ENCODE measurements around the gene TLR5.

TLR5 gene

GRCh38 chr1:223126741-223127140, 16.3 kb downstream of the TLR5 start:
- DNase-seq (ENCODE audit: low spot score) = no peak
- TF ChIP-seq, protein P1, sequence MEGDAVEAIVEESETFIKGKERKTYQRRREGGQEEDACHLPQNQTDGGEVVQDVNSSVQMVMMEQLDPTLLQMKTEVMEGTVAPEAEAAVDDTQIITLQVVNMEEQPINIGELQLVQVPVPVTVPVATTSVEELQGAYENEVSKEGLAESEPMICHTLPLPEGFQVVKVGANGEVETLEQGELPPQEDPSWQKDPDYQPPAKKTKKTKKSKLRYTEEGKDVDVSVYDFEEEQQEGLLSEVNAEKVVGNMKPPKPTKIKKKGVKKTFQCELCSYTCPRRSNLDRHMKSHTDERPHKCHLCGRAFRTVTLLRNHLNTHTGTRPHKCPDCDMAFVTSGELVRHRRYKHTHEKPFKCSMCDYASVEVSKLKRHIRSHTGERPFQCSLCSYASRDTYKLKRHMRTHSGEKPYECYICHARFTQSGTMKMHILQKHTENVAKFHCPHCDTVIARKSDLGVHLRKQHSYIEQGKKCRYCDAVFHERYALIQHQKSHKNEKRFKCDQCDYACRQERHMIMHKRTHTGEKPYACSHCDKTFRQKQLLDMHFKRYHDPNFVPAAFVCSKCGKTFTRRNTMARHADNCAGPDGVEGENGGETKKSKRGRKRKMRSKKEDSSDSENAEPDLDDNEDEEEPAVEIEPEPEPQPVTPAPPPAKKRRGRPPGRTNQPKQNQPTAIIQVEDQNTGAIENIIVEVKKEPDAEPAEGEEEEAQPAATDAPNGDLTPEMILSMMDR (IDR thresholded peaks at IDR 0.05; ENCODE audit: extremely low read depth, missing control alignments) = no peak

GRCh38 chr1:223125766-223126165, 17.3 kb downstream of the TLR5 start:
- TF ChIP-seq, protein P1 (IDR thresholded peaks at IDR 0.05; ENCODE audit: extremely low read depth, missing control alignments) = no peak
- no peak for DNase-seq (ENCODE audit: low spot score)

- TF ChIP-seq, protein P1 (IDR thresholded peaks at IDR 0.05; ENCODE audit: extremely low read depth, missing control alignments) = no peak
- DNase-seq (ENCODE audit: low spot score) = no peak
These were observed 19.9 kb downstream of the TLR5 start for GRCh38 chr1:223123011-223123610.

- no peak for DNase-seq (ENCODE audit: low spot score)
- TF ChIP-seq, protein P1 (IDR thresholded peaks at IDR 0.05; ENCODE audit: extremely low read depth, missing control alignments) = no peak
These were observed 24.6 kb downstream of the TLR5 start for GRCh38 chr1:223118418-223118817.

DNA sequence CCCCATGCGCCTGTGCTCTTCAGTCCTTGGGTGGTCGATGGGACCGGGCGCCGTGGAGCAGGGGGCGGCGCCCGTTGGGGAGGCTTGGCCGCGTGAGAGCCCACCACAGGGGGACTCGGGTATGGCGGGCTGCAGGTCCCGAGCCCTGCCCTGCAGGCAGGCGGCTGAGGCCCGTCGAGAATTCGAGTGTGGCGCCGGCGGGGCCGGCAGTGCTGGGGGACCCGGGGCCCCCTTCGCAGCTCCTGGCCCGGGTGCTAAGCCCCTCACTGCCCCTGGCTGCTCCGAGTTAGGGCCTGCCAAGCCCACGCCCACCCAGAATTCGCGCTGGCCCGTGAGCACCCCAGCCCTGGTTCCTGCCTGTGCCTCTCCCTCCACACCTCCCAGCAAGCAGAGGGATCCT, 26.1 kb downstream of the TLR5 start:
- no peak for DNase-seq (ENCODE audit: low spot score)
- TF ChIP-seq, protein P1 (IDR thresholded peaks at IDR 0.05; ENCODE audit: extremely low read depth, missing control alignments) = no peak

DNA sequence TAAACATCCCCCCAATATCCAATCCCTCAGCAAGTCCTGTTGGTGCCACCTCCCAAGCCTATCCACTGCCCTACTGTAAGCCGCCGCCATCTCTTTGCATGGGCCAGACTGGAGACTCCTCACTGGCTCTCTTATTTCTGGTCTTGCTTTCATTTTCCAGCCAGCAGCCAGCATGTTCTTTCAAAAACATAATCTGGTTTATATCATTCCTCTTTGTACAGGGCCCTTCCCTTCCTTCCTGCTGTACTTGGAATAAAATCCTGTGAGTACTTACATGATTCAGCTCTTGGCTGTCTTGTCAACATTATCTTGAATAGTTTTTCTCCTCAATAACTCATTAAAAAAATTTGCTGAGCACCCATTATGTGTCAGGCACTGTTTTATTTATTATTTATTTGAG, 28.2 kb downstream of the TLR5 start:
- TF ChIP-seq, protein P1 (IDR thresholded peaks at IDR 0.05; ENCODE audit: extremely low read depth, missing control alignments) = no peak
- no peak for DNase-seq (ENCODE audit: low spot score)

- DNase-seq (ENCODE audit: low spot score) = no peak
These were observed 32.1 kb downstream of the TLR5 start for GRCh38 chr1:223110952-223111351.

More at GRCh38 chr1:223110952-223111351, 32.1 kb downstream of the TLR5 start:
- TF ChIP-seq, protein P1 (IDR thresholded peaks at IDR 0.05; ENCODE audit: extremely low read depth, missing control alignments) = no peak
